GM12878 (cell line): ENCODE measurements around the gene CIDEA. TPM values are rescaled to one million over a fixed set of nuclear protein-coding genes. Genes with fewer than 3 reads are reported as not detected.

Experiments used
- ATAC-seq: fragments of 200-7000 bp; cut with Tn5 transposase; 3 replicates; pipeline ENCODE4 v1.9.1; 2020; ENCODE audit warnings: mild to moderate bottlenecking, moderate library complexity
- BruUV-seq: library from RNA; stranded (reverse); fragments of 400-500 nt; replicated peaks from 2 replicates; lab custom pipeline; 2021; lab: Mats Ljungman, UMichigan
- CTCF ChIA-PET: fragments of 300-600 bp; sonication (Branson Sonifier 250); formaldehyde crosslinking; extraction: SDS; loops from one replicate; lab custom pipeline; 2021; ENCODE audit warnings: inconsistent platforms; lab: Yijun Ruan, JAX
- POLR2A ChIA-PET: fragments of 350-600 bp; formaldehyde crosslinking; extraction: SDS; loops from one replicate; lab custom pipeline; 2021; ENCODE audit warnings: inconsistent platforms; lab: Charles Lee
- RAD21 ChIA-PET: fragments of 300-600 bp; sonication (Branson Sonifier 250); formaldehyde crosslinking; loops from one replicate; lab custom pipeline; 2023; ENCODE audit warnings: antibody characterized with exemption; ENCODE audit not compliant: unreplicated experiment; lab: Charles Lee
- SMC1A ChIA-PET: fragments of 300-600 bp; sonication (Branson Sonifier 250); formaldehyde crosslinking; loops from one replicate; lab custom pipeline; 2023; ENCODE audit not compliant: unreplicated experiment, uncharacterized antibody; lab: Charles Lee
- DNase-seq: peaks from one replicate; pipeline ENCODE4 v3.0.0-alpha.2; 2011; ENCODE audit warnings: low read depth, low spot score
- FAIRE-seq: peaks from 3 replicates; lab custom pipeline; 2011; peaks lifted over from hg19 to GRCh38; lab: Jason Lieb, UNC
- H2AFZ ChIP-seq: 2 replicates; pipeline ENCODE4 v1.6.0; 2011; ENCODE audit warnings: low read depth, low read length, control low read depth; ENCODE audit not compliant: control insufficient read depth
- H3K27ac ChIP-seq: 2 replicates; pipeline ENCODE4 v1.5.1; 2011; ENCODE audit warnings: control low read depth; ENCODE audit not compliant: control insufficient read depth, insufficient read depth
- H3K27me3 ChIP-seq, 2 experiments: replicated peaks in 1 of 2; 2 replicates each; pipeline versions ENCODE4 v1.6.0 to v1.6.1; 2011; ENCODE audit warnings: low read length in 1 of 2; ENCODE audit not compliant: control insufficient read depth in 2 of 2, insufficient read depth in 2 of 2
- H3K36me3 ChIP-seq, 2 experiments: 2 replicates each; pipeline ENCODE4 v1.5.1; 2011; ENCODE audit warnings: low read length in 1 of 2; ENCODE audit not compliant: control insufficient read depth in 2 of 2, insufficient read depth in 2 of 2
- H3K4me1 ChIP-seq: 2 replicates; pipeline ENCODE4 v1.6.1; 2011; ENCODE audit warnings: mild to moderate bottlenecking, low read length, moderate library complexity, mixed read lengths; ENCODE audit not compliant: control insufficient read depth, insufficient read depth
- H3K4me2 ChIP-seq: 2 replicates; pipeline ENCODE4 v1.6.0; 2011; ENCODE audit warnings: control low read depth; ENCODE audit not compliant: control insufficient read depth, insufficient read depth
- H3K4me3 ChIP-seq: fragments of 200-600 bp; sonication (generic); 2 replicates; pipeline ENCODE4 v1.5.1; 2016
- H3K79me2 ChIP-seq: 2 replicates; pipeline ENCODE4 v1.6.0; 2011; ENCODE audit warnings: low read length; ENCODE audit not compliant: control insufficient read depth, insufficient read depth
- H3K9ac ChIP-seq: 2 replicates; pipeline ENCODE4 v1.8.0; 2011; ENCODE audit warnings: low read length, control low read depth, mixed read lengths; ENCODE audit not compliant: control insufficient read depth, insufficient read depth
- H3K9me3 ChIP-seq: replicated peaks from 3 replicates; pipeline ENCODE4 v1.5.1; 2011; ENCODE audit warnings: mild to moderate bottlenecking, low read length; ENCODE audit not compliant: control insufficient read depth, insufficient read depth
- H4K20me1 ChIP-seq: 2 replicates; pipeline ENCODE4 v1.6.0; 2011; ENCODE audit not compliant: control insufficient read depth, insufficient read depth
- ATF3 ChIP-seq: IDR thresholded peaks from 2 replicates; pipeline ENCODE4 v1.6.1; 2011; ENCODE audit warnings: low read depth, mild to moderate bottlenecking, low read length, moderate library complexity, borderline replicate concordance; ENCODE audit errors: extremely low read depth
- EED ChIP-seq: sonication (generic); IDR thresholded peaks from 2 replicates; pipeline ENCODE4 v1.6.1; 2016; ENCODE audit warnings: antibody characterized with exemption, low read depth
- ELK1 ChIP-seq: IDR thresholded peaks from 2 replicates; pipeline ENCODE4 v1.6.1; 2012; ENCODE audit warnings: low read depth, low read length, improper control_type of control experiment
- ETV6 ChIP-seq, 2 experiments: fragments of 450-650 bp in 1 of 2; IDR thresholded peaks in 1 of 2; conservative IDR thresholded peaks in 1 of 2; 2 replicates each; pipeline ENCODE4 v1.6.1; 2014; ENCODE audit warnings: antibody characterized with exemption in 1 of 2, borderline replicate concordance in 1 of 2, low read depth in 1 of 2, mild to moderate bottlenecking in 1 of 2, moderate library complexity in 1 of 2
- HCFC1 ChIP-seq: fragments of 150-350 bp; IDR thresholded peaks from 2 replicates; pipeline ENCODE4 v1.6.1; 2014; ENCODE audit warnings: low read length
- HDAC2 ChIP-seq: fragments of 200-600 bp; sonication (generic); IDR thresholded peaks from 2 replicates; pipeline ENCODE4 v1.6.1; 2017
- IKZF1 ChIP-seq: fragments of 450-650 bp; conservative IDR thresholded peaks from 2 replicates; pipeline ENCODE4 v1.6.1; 2017; ENCODE audit warnings: antibody characterized with exemption, mild to moderate bottlenecking
- MAX ChIP-seq: IDR thresholded peaks from 2 replicates; pipeline ENCODE4 v1.6.1; 2012; ENCODE audit warnings: low read depth, low read length, improper control_type of control experiment
- RCOR1 ChIP-seq: conservative IDR thresholded peaks from 2 replicates; pipeline ENCODE4 v1.6.1; 2012; ENCODE audit warnings: low read depth, low read length, improper control_type of control experiment
- SKIL ChIP-seq: fragments of 450-650 bp; IDR thresholded peaks from 2 replicates; pipeline ENCODE4 v1.6.1; 2017; ENCODE audit warnings: mild to moderate bottlenecking, low read depth, inconsistent platforms; ENCODE audit not compliant: poor library complexity, severe bottlenecking
- SMAD5 ChIP-seq: IDR thresholded peaks from 2 replicates; pipeline ENCODE4 v1.6.1; 2016; ENCODE audit warnings: antibody characterized with exemption, low read depth
- TAF1 ChIP-seq: IDR thresholded peaks from 2 replicates; pipeline ENCODE4 v1.6.1; 2011; ENCODE audit warnings: mild to moderate bottlenecking, low read depth, low read length, borderline replicate concordance
- WRNIP1 ChIP-seq: IDR thresholded peaks from 2 replicates; pipeline ENCODE4 v1.6.1; 2011; ENCODE audit warnings: low read depth, low read length, improper control_type of control experiment, borderline replicate concordance
- ZSCAN29 ChIP-seq: fragments of 450-650 bp; IDR thresholded peaks from 2 replicates; pipeline ENCODE4 v1.6.1; 2017; ENCODE audit warnings: mild to moderate bottlenecking, moderate library complexity
- WGBS: methylation state at CpG from one replicate; pipeline ENCODE4 v1.1.6; 2016; ENCODE audit warnings: low lambda C conversion rate; ENCODE audit not compliant: insufficient replicate concordance, insufficient coverage; ENCODE audit errors: missing lambda C conversion rate; 5-methylcytosine and 5-hydroxymethylcytosine counted together
- in situ Hi-C: fragments of 300-500 bp; cut with MboI; formaldehyde crosslinking; loops from 9 replicates; pipeline ENCODE4 v1.14.3; 2018; ENCODE audit warnings: mixed read lengths
- intact Hi-C: fragments of 100-400 bp; cut with micrococcal nuclease; formaldehyde crosslinking; loops from one replicate; pipeline ENCODE4 v1.14.2; 2022; ENCODE audit not compliant: unreplicated experiment
- polyA plus RNA-seq, 11 experiments: library from polyadenylated mRNA; depleted of rRNA in 4 of 11; unstranded in 6 of 11; stranded (reverse) in 5 of 11; fragments of >200 nt; fragmentation: Nextera tagmentation in 4 of 11; fragmentation: Illumina TruSeq in 1 of 11; extraction: Ambion mirVana in 4 of 11; extraction: Trizol in 1 of 11; gene quantifications; 1 replicate in 1 of 11; 2 replicates in 10 of 11; pipeline versions ENCODE4 v1.2.1 to v1.2.3, GENCODE V29; 2011 to 2016; ENCODE audit warnings: inconsistent platforms in 2 of 11, missing spikeins in 2 of 11, low read depth in 1 of 11
- total RNA-seq, 4 experiments: library from RNA; depleted of rRNA in 3 of 4; stranded (reverse); fragments of >200 nt in 3 of 4; fragmentation: Illumina TruSeq in 1 of 4; extraction: Trizol in 1 of 4; gene quantifications; 2 replicates each; pipeline versions ENCODE4 v1.2.1 to v1.2.3, GENCODE V29; 2013 to 2021
- TF ChIP-seq, protein P1 (sequence below): IDR thresholded peaks from 2 replicates; pipeline ENCODE4 v1.6.1; 2011; ENCODE audit warnings: mild to moderate bottlenecking, low read depth, low read length, moderate library complexity; ENCODE audit not compliant: insufficient replicate concordance

CIDEA gene
- total and polyA plus RNA-seq, 10 of the 15 experiments (the other 5 are each of a cell fraction or from before 2014, with no cell fraction given): not detected

GRCh38 chr18:12302391-12303147 is 48.4 kb downstream of the CIDEA start:
- intact Hi-C loops: no loop called here
- H4K20me1 ChIP-seq: no peaks in the 10 kb centered on the region
- WGBS: 32% methylated on average over 14 of the region's 14 CpGs
- no peak overlapping the region for H3K9ac ChIP-seq
- no peak overlapping the region for H3K4me2 ChIP-seq
- no peak overlapping the region for H3K27ac ChIP-seq
- no peaks in the 10 kb centered on the region for H3K79me2 ChIP-seq
- ATAC-seq (no peak), DNase-seq (no peak), FAIRE-seq (no peak)
- H3K4me1 ChIP-seq: no peaks in the 10 kb centered on the region
- ChIA-PET POLR2A (no interaction called here), RAD21 (no interaction called here), CTCF (no interaction called here), SMC1A (no interaction called here)
- in situ Hi-C loops: no loop called here
- no peaks in the 10 kb centered on the region for H3K36me3 ChIP-seq
- H2AFZ ChIP-seq: no peak overlapping the region
- TF ChIP-seq EED: no peak
- TF ChIP-seq TAF1: no peak
- TF ChIP-seq, protein P1, sequence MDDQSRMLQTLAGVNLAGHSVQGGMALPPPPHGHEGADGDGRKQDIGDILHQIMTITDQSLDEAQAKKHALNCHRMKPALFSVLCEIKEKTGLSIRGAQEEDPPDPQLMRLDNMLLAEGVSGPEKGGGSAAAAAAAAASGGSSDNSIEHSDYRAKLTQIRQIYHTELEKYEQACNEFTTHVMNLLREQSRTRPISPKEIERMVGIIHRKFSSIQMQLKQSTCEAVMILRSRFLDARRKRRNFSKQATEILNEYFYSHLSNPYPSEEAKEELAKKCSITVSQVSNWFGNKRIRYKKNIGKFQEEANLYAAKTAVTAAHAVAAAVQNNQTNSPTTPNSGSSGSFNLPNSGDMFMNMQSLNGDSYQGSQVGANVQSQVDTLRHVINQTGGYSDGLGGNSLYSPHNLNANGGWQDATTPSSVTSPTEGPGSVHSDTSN: no peak
- TF ChIP-seq HDAC2: no peak
- TF ChIP-seq ETV6 (conservative IDR thresholded peaks at IDR 0.05 in 1 of 2, IDR thresholded peaks at IDR 0.05 in 1 of 2; ENCODE audit: borderline replicate concordance in 1 of 2, low read depth in 1 of 2): no peak
- TF ChIP-seq ZSCAN29: no peak
- TF ChIP-seq WRNIP1: no peak
- TF ChIP-seq SMAD5: no peak
- no peak for TF ChIP-seq ATF3
- TF ChIP-seq SKIL: no peak
- no peak for TF ChIP-seq MAX
- TF ChIP-seq IKZF1: no peak
- TF ChIP-seq RCOR1: no peak
- TF ChIP-seq ELK1: no peak
- no peak for TF ChIP-seq HCFC1
- TF ChIP-seq, all 136 proteins: peak for 0
- BruUV-seq: no TSS peak
- Histone ChIP-seq H3K27me3 (0 out of 4 replicates have a peak, but pooled peaks cover 0 to 1% of the 10 kb centered on the region in 2 experiments), H3K9me3 (no peaks in the 10 kb centered on the region), H3K4me3 (no peak overlapping the region)
